GM23248 (cell line): ENCODE data around the gene GDPD4. TPM values are rescaled to one million over a fixed set of nuclear protein-coding genes. Genes with fewer than 3 reads are reported as not detected.

Experiments used
- DNase-seq: peaks from one replicate; pipeline ENCODE4 v3.0.0-alpha.2; 2015
- H2AFZ ChIP-seq: fragments of 200-600 bp; sonication (generic); 2 replicates; pipeline ENCODE4 v1.6.1; 2016; ENCODE audit warnings: antibody characterized with exemption
- H3F3A ChIP-seq: fragments of 200-600 bp; sonication (generic); 2 replicates; pipeline ENCODE4 v1.6.1; 2016; ENCODE audit warnings: mild to moderate bottlenecking, antibody characterized with exemption, mixed run types; ENCODE audit not compliant: insufficient read depth
- H3K27ac ChIP-seq: fragments of 200-600 bp; sonication (generic); 2 replicates; pipeline ENCODE4 v1.5.1; 2016; ENCODE audit warnings: mild to moderate bottlenecking
- H3K27me3 ChIP-seq: fragments of 200-600 bp; sonication (generic); replicated peaks from 2 replicates; pipeline ENCODE4 v1.6.1; 2016; ENCODE audit warnings: mild to moderate bottlenecking; ENCODE audit not compliant: insufficient read depth
- H3K36me3 ChIP-seq: fragments of 200-600 bp; sonication (generic); 2 replicates; pipeline ENCODE4 v1.6.1; 2016; ENCODE audit warnings: low read depth, mild to moderate bottlenecking
- H3K4me1 ChIP-seq: fragments of 200-600 bp; sonication (generic); 2 replicates; pipeline ENCODE4 v1.6.1; 2016; ENCODE audit warnings: mild to moderate bottlenecking; ENCODE audit not compliant: insufficient read depth
- H3K4me2 ChIP-seq: fragments of 200-600 bp; sonication (generic); one replicate; pipeline ENCODE4 v1.6.1; 2016; ENCODE audit warnings: mild to moderate bottlenecking; ENCODE audit not compliant: unreplicated experiment
- H3K4me3 ChIP-seq: fragments of 200-600 bp; sonication (generic); 2 replicates; pipeline ENCODE4 v1.5.1; 2016; ENCODE audit warnings: mild to moderate bottlenecking
- H3K79me2 ChIP-seq: fragments of 200-600 bp; sonication (generic); 2 replicates; pipeline ENCODE4 v1.6.1; 2016; ENCODE audit warnings: mild to moderate bottlenecking; ENCODE audit not compliant: insufficient read depth
- H3K9ac ChIP-seq: fragments of 200-600 bp; sonication (generic); 2 replicates; pipeline ENCODE4 v1.6.1; 2016; ENCODE audit warnings: mild to moderate bottlenecking
- H3K9me2 ChIP-seq: fragments of 200-600 bp; sonication (generic); 2 replicates; pipeline ENCODE4 v1.6.1; 2016; ENCODE audit warnings: mixed run types, mild to moderate bottlenecking, moderate library complexity; ENCODE audit not compliant: insufficient read depth
- H3K9me3 ChIP-seq: fragments of 200-600 bp; sonication (generic); one replicate; pipeline ENCODE4 v1.6.1; 2017; ENCODE audit warnings: low read depth
- H4K20me1 ChIP-seq: fragments of 200-600 bp; sonication (generic); 2 replicates; pipeline ENCODE4 v1.6.0; 2016; ENCODE audit not compliant: insufficient read depth
- EZH2 ChIP-seq: fragments of 200-600 bp; sonication (generic); IDR thresholded peaks from 2 replicates; pipeline ENCODE4 v1.6.1; 2018; ENCODE audit warnings: antibody characterized with exemption, mild to moderate bottlenecking; ENCODE audit not compliant: insufficient read depth, poor library complexity, severe bottlenecking
- EZH2phosphoT487 ChIP-seq: fragments of 200-600 bp; sonication (generic); IDR thresholded peaks from 2 replicates; pipeline ENCODE4 v1.6.1; 2018; ENCODE audit warnings: antibody characterized with exemption, moderate library complexity, mild to moderate bottlenecking, low read depth; ENCODE audit not compliant: insufficient read depth
- WGBS, 2 experiments: methylation state at CpG; one replicate each; pipeline ENCODE4 v1.1.6; 2015 to 2017; ENCODE audit warnings: low lambda C conversion rate in 2 of 2, low coverage in 1 of 2; ENCODE audit errors: missing lambda C conversion rate in 2 of 2; 5-methylcytosine and 5-hydroxymethylcytosine counted together
- in situ Hi-C: fragments of 300-500 bp; cut with MboI; formaldehyde crosslinking; loops from 2 replicates; pipeline ENCODE4 v1.15.0; 2020
- polyA plus RNA-seq: library from polyadenylated mRNA; unstranded; fragments of >200 nt; fragmentation: Nextera tagmentation; extraction: Ambion mirVana; gene quantifications from 2 replicates; pipeline ENCODE4 v1.2.1, GENCODE V29; 2016
- total RNA-seq: library from RNA; depleted of rRNA; stranded (reverse); fragments of >200 nt; shearing (Covaris generic); gene quantifications from 2 replicates; pipeline ENCODE4 v1.2.3, GENCODE V29; 2014

Gene GDPD4
- total and polyA plus RNA-seq, 2 experiments from 2014 or later, result not detected

DNA sequence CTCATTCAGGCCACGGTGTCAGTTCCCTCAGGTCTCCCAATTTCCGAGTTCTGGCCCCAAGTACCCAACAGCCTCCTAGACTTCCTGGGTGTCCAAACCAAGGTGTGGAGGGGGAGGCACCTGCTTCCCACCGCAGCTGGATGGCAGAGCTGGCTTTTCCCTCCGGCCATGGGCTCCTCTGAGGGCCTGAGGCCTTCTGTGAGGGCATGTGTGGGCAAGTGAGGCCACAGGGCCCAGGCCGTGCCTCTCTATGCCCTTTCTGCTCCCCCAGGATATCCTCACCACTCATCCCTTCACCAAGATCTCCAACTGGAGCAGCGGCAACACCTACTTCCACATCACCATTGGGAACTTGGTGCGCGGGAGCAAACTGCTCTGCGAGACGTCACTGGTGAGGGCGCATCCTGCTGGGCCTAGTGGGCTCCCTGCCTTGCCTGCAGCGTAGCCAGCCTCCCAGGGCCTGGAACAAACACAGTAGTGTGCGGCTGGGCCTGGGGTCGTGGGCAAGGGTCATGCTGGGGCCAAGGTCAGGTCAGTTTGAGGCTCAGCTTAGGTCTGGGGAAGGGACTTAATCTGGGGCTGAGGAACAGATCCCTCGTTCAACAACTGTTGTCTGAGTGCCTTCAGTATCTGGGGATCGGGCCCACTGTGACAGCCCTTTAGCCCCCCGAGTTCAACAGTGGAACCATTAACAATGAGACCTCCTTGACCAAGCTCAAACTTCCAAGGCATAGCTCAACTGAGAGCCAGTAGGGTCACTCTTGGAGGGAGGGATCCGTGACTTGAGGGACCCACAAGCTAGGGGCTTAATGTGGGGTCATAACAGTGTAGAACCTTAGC lies 87.7 kb downstream of the GDPD4 start:
- Histone ChIP-seq H3K4me1 (no peaks in the 10 kb centered on the region), H3K4me2 (no peak overlapping the region), H3K9me3 (no peaks in the 10 kb centered on the region), H3K4me3 (no peak overlapping the region), H3K27me3 (peaks cover 8% of the 10 kb centered on the region; the same call in 1 of the 2 replicates), H3K9me2 (no peaks in the 10 kb centered on the region), H3K9ac (no peak overlapping the region), H4K20me1 (no peaks in the 10 kb centered on the region), H3F3A (no peaks in the 10 kb centered on the region), H3K36me3 (no peaks in the 10 kb centered on the region), H2AFZ (no peak overlapping the region), H3K27ac (no peak overlapping the region), H3K79me2 (no peaks in the 10 kb centered on the region)
- TF ChIP-seq EZH2 (no peak), EZH2phosphoT487 (no peak)
- no peak for DNase-seq
- in situ Hi-C loops, result no loop called here
- 72 to 73% methylated on average over 17 to 18 of the region's 18 CpGs for WGBS, 2 experiments

DNA sequence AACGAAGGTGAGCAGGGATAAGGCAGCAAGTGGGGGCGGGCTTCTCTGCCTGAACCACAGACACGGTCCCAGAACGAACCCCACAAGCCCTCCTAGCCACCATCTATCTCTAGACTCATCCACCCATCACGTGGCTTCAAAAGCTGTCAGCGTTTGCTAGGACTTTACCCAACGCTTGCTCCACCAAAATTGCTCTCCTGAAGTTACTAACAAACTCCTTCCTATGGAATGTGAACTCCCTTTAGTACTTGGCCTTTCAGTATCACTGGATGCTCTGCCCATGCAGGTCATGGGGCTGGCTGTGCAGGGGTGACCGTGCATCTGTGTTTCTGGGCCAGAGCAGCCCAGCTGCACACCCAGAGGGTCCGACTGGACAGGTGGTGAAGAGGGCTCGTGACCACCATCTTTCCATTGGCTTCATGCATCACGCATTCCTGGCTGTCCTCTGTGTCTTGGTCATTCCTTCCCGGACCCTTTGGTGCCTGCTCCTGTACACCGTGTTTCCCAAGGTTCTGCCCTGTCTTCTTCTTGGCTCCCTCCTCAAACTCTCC lies 88.4 kb downstream of the GDPD4 start:
- Histone ChIP-seq H3K4me2 (no peak overlapping the region), H3K36me3 (no peaks in the 10 kb centered on the region), H3K27ac (no peak overlapping the region), H2AFZ (no peak overlapping the region), H3K79me2 (no peaks in the 10 kb centered on the region), H3K4me3 (no peak overlapping the region), H3K9ac (no peak overlapping the region), H4K20me1 (no peaks in the 10 kb centered on the region), H3K4me1 (no peaks in the 10 kb centered on the region), H3F3A (no peaks in the 10 kb centered on the region), H3K9me2 (no peaks in the 10 kb centered on the region), H3K9me3 (no peaks in the 10 kb centered on the region), H3K27me3 (peaks cover 8% of the 10 kb centered on the region; the same call in 1 of the 2 replicates)
- in situ Hi-C loops, result no loop called here
- TF ChIP-seq EZH2phosphoT487 (no peak), EZH2 (no peak)
- DNase-seq, result no peak
- 58 to 59% methylated on average over 13 of the region's 13 CpGs for whole genome bisulfite sequencing, 2 experiments

DNA sequence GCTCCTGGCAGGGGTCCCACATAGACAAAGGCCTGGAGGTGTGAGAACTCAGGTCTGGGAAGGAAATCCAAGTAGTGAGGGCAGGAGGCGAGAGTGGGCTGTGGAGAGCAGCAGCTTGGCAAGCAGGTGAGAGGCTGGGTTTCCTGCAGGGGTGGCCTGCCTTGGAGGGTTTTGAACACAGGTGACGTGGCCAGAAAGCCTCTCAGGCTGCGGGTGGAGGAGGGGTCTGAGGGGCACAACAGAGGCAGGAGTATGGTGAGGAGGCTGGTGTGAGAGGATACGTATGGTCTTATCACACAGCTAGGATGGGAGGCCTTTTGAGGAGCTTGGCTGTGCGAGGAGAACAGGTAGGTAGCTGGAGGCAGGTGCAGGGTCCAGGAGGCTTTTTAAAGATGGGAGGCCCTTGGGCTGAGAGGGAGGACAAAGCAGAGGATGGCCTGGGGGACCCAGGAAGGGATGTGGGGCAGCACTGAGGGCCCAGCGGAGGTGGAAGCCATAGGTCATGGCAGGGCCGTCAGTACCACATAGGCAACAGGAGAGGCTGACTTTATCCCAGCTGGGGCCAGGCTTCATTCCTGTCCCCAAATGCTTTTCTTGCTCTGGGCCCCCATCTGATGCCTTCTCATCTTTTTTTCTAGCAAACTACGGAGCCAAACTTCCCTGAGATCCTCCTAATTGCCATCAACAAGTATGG lies 89.0 kb downstream of the GDPD4 start:
- H3K9ac ChIP-seq, result no peak overlapping the region
- H3K9me2 ChIP-seq, result no peaks in the 10 kb centered on the region
- no peak overlapping the region for H3K4me3 ChIP-seq
- no peaks in the 10 kb centered on the region for H3K36me3 ChIP-seq
- no peaks in the 10 kb centered on the region for H4K20me1 ChIP-seq
- H3K4me1 ChIP-seq, result no peaks in the 10 kb centered on the region
- in situ Hi-C loops, result no loop called here
- DNase-seq, result no peak
- H2AFZ ChIP-seq, result no peak overlapping the region
- no peaks in the 10 kb centered on the region for H3F3A ChIP-seq
- peaks cover 6% of the 10 kb centered on the region; the same call in 1 of the 2 replicates for H3K27me3 ChIP-seq
- no peak overlapping the region for H3K27ac ChIP-seq
- no peaks in the 10 kb centered on the region for H3K79me2 ChIP-seq
- no peak for TF ChIP-seq EZH2phosphoT487
- TF ChIP-seq EZH2, result no peak
- WGBS, 2 experiments, result 75 to 79% methylated on average over 8 of the region's 8 CpGs
- no peak overlapping the region for H3K4me2 ChIP-seq
- H3K9me3 ChIP-seq, result no peaks in the 10 kb centered on the region

DNA sequence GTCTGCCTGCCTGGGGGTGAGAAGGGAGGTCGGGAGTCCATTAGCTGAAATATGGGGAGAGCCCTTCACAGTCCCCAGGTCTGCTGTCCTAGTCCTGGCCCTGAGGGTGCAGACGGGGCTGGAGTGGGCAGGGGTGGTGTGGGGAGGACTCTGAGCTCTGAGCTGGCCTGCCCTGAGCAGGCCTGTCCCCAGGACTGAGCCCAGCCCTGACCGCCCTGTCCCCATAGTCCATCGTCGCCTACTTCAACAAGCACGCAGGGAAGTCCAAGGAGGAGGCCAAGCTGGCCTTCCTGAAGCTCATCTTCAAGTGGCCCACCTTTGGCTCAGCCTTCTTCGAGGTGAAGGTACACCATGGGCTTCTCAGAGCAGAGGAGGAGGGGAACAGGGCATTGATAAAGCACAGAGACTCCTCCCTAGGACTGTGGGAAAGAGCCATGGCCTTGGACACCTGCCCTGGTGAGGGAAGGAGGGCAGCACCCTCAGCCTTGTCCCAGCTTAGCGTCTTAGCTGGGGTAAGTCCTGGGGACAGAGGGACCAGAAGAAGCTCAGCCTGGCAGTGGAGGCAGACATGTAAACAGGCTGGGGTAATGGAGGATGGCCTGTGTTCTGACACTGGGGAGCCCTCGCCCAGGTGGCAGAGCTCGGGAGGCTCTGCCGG lies 89.8 kb downstream of the GDPD4 start:
- Histone ChIP-seq H3K9me2 (no peaks in the 10 kb centered on the region), H3K36me3 (no peaks in the 10 kb centered on the region), H3K4me2 (no peak overlapping the region), H3K4me3 (no peak overlapping the region), H3K9ac (no peak overlapping the region), H3F3A (no peaks in the 10 kb centered on the region), H3K79me2 (no peaks in the 10 kb centered on the region), H3K4me1 (no peaks in the 10 kb centered on the region), H4K20me1 (no peaks in the 10 kb centered on the region), H3K27ac (no peak overlapping the region), H2AFZ (no peak overlapping the region), H3K9me3 (no peaks in the 10 kb centered on the region), H3K27me3 (no peaks in the 10 kb centered on the region; the same call in 1 of the 2 replicates)
- TF ChIP-seq EZH2phosphoT487 (no peak), EZH2 (no peak)
- in situ Hi-C loops, result no loop called here
- no peak for DNase-seq
- WGBS, 2 experiments, result 69% methylated on average over 11 of the region's 11 CpGs
